Fibroblast of mammary gland (primary cell): ENCODE results near the gene ADGRB3.

Experiments
- DNase-seq: peaks from one replicate; pipeline ENCODE4 v3.0.0-alpha.2; 2010; ENCODE audit warnings: low read depth
- H3K4me3 ChIP-seq: 2 replicates; pipeline ENCODE4 v1.5.1; 2011; ENCODE audit warnings: low read depth, mild to moderate bottlenecking, low read length, moderate library complexity; ENCODE audit not compliant: control insufficient read depth
- TF ChIP-seq, protein P1 (sequence below): conservative IDR thresholded peaks from 2 replicates; pipeline ENCODE4 v1.5.1; 2011; ENCODE audit warnings: low read depth, low read length, inconsistent platforms; ENCODE audit not compliant: control insufficient read depth, insufficient read depth

The ADGRB3 gene

DNA sequence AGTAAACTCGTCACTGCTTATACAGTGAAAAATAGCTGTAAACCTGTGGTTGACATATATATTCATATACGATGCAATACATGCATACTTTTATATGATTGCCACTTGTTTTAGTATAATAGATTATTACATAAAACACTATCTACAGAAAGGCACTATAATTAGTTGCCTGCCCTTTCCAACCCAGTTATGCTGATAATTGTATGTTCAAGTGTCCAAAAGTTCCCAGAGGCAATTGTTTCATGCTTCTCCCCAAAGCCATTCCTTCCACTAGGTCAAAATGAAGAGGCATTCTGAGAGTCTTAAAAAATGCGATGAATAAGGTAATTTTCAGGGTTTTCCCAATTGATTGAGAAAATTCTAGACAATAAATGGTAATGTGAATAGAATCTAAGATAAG lies 727.1 kb downstream of the ADGRB3 start:
- H3K4me3 ChIP-seq: no peak overlapping the region
- TF ChIP-seq, protein P1, sequence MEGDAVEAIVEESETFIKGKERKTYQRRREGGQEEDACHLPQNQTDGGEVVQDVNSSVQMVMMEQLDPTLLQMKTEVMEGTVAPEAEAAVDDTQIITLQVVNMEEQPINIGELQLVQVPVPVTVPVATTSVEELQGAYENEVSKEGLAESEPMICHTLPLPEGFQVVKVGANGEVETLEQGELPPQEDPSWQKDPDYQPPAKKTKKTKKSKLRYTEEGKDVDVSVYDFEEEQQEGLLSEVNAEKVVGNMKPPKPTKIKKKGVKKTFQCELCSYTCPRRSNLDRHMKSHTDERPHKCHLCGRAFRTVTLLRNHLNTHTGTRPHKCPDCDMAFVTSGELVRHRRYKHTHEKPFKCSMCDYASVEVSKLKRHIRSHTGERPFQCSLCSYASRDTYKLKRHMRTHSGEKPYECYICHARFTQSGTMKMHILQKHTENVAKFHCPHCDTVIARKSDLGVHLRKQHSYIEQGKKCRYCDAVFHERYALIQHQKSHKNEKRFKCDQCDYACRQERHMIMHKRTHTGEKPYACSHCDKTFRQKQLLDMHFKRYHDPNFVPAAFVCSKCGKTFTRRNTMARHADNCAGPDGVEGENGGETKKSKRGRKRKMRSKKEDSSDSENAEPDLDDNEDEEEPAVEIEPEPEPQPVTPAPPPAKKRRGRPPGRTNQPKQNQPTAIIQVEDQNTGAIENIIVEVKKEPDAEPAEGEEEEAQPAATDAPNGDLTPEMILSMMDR: no peak
- DNase-seq: no peak

DNA sequence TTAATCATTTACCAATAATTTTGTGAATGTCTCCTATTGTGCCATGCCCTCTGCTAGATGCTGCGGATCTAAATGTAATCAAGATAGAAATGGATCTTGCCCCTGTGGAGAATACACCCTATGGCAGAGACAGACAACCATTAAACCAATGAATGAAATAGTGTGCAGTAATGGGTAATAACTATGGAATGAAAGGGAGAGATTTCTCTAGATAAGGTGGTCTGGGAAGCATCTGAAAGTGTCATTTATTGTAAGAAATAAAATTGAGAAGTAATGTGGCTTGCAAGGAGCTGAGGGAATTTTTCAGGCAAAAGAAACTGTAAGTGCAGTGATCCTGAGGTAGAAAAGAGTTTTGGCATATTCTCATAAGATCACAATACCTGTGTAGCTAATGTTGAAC lies 731.7 kb downstream of the ADGRB3 start:
- TF ChIP-seq, protein P1: no peak
- no peak overlapping the region for H3K4me3 ChIP-seq
- no peak for DNase-seq

DNA sequence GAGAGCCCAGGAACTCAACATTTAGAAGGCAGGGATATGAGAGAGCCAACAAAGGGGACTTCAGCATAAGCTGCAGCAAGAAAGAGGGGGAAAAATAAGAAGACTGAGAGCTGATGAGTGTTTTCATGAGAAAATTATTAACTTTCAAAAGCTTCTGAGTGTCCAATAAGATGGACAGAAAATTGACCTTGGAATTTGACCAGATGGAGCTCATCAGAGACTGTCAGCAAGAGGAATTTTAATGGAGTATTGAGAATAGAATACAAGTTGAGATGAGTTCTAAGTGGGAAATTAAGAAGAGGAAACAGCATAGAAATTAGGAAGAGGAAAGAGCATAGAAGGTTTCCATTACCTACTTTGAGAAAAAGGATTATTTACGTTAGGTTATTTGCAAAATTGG lies 733.5 kb downstream of the ADGRB3 start:
- H3K4me3 ChIP-seq: no peak overlapping the region
- no peak for DNase-seq
- TF ChIP-seq, protein P1: no peak

DNA sequence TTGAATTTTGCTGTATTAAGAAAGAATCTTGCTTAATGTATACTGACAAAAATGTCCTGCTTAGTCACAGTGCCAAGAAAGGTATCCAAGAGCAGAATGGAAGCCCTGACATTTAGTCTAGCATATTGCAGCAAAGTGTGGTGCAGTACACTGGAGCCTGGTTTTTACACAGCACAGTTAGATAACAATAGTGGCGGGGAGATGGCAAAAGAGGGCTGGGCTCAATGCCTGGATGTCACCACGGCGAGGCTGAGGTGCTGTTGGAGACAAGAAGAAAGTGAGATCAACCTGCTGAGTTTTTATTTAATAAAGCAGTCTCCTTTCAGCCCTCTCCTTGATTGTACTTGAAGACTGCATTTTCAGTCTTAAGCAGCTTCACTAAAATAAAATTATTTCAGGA lies 735.7 kb downstream of the ADGRB3 start:
- H3K4me3 ChIP-seq: no peak overlapping the region
- TF ChIP-seq, protein P1: no peak
- no peak for DNase-seq

DNA sequence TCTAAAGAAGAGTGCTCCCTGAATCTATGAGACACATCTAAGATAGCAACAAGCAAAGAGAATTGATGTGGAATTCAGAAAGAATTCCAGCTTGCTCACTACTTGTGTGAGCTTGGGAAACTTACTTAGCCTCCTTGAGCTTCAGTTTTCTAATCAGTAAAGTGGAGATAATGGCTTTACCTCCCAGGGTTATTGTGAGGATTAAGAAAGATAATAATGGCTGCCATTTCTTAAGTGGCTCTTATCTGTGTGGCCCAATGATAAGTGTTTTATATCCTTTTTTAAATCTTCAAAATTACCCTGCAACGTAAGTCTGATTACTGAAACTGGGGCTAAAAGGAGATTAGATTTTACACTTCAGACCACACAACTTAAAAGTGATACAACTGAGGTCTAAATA lies 743.2 kb downstream of the ADGRB3 start:
- no peak for DNase-seq
- TF ChIP-seq, protein P1: no peak
- no peak overlapping the region for H3K4me3 ChIP-seq

DNA sequence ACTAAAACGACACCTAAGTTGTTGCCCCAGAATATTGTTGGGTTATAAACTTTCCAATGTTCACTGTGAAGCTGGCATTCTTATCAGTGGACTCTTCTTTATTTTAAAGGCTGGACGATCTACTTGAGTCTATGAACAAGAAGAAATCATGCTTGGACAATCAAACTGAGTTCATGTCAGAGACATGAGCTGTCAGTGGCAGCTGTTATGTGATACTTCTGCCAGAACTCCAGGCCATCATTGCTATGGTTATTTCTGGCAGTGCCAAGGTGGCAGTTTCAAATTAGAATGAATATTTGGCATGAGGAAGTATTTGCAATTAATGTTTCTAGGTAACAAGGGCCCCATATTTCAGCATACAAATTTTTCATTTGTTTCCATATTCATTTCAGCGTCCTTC lies 744.4 kb downstream of the ADGRB3 start:
- H3K4me3 ChIP-seq: no peak overlapping the region
- TF ChIP-seq, protein P1: no peak
- no peak for DNase-seq

DNA sequence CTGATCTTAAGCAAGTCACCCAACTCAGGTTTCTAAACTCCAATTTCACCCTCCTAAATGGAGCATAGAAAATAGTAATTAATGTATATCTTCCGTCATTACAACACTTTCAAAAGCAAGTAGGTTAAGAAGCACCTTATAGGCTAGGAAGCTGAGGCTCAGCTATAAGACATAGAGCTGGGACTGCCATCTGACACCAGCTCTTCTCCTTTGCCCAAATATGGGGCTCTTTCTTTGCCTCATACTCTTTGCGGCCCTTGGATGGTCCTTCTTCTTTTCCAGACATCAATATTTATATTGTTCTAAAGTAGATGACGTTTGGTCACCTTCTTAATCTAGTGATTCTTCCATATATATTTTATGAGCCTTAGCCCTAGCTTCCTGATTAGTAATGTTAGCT lies 748.5 kb downstream of the ADGRB3 start:
- no peak for DNase-seq
- TF ChIP-seq, protein P1: no peak

More for the DNA sequence above, 748.5 kb downstream of the ADGRB3 start:
- no peak overlapping the region for H3K4me3 ChIP-seq
